Measurements from ENCODE around the gene ICA1L.

DNA sequence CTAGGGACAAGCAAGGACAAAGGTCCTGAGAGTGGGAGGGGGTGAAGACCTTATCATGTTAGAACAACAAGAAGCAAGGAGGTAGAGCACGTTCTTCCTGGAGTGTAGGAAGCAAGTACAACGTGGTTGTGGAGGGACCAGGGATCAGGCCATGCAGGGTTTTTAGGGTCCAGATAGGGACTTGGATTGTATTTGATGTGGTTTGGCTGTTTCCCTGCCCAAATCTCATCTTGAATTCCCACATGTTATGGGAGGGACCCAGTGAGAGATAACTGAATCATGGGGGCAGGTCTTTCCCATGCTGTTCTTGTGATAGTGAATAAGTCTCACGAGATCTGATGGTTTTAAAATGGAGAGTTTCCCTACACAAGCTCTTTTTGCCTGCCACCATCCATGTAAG is 53.2 kb downstream of the ICA1L start:
- TF ChIP-seq, protein P1, sequence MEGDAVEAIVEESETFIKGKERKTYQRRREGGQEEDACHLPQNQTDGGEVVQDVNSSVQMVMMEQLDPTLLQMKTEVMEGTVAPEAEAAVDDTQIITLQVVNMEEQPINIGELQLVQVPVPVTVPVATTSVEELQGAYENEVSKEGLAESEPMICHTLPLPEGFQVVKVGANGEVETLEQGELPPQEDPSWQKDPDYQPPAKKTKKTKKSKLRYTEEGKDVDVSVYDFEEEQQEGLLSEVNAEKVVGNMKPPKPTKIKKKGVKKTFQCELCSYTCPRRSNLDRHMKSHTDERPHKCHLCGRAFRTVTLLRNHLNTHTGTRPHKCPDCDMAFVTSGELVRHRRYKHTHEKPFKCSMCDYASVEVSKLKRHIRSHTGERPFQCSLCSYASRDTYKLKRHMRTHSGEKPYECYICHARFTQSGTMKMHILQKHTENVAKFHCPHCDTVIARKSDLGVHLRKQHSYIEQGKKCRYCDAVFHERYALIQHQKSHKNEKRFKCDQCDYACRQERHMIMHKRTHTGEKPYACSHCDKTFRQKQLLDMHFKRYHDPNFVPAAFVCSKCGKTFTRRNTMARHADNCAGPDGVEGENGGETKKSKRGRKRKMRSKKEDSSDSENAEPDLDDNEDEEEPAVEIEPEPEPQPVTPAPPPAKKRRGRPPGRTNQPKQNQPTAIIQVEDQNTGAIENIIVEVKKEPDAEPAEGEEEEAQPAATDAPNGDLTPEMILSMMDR (IDR thresholded peaks at IDR 0.05) = no peak
- no peak for TF ChIP-seq ZFX (IDR thresholded peaks at IDR 0.05; ENCODE audit: borderline replicate concordance)

Measured in 22Rv1 (cell line).